NCI-H748 treated with DMSO at 0.1 percent for 48 hours (cell line): Measurements from ENCODE around the gene MANBA.

Experiments used
- DNase-seq: peaks from one replicate; lab custom pipeline; 2025; lab: John Stamatoyannopoulos, UW

The MANBA gene

DNA sequence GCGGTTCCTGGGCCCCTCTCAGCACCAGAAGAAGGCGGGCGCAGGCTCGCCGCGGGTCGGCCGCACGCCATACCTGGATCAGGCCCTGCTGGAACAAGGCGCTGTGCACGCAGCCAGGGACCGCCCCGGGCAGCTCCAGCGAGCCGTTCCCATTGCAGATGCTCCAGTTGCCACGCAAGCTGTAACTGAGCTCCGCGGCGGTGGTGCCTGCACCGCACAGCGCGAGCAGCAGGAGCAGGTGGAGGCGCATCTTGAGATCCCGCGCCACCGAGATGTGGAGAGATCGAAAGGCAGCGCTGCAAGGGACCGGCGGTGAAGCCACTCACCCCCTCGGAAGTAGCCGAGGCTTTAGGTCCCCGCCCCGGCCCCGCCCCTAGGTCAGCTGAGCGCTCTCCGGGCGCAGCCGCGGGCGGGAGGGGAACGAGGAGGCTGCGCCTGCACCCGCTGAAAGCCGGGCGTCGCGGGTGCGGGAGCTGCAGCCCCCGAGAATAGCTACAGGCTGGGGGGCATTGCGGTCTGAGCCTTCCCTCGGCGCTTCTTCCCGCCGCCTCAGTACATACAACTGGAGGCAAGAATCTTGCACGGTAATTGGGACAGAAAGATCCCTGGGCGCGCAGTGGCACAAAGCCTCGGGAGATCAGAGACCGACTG lies at the start of gene MANBA:
Gene MANBA (minus strand): TSS at position 324 of the 651 bp plus-strand sequence. CDS start 74 bp downstream, at position 250.
- DNase-seq, result peak; percentile 21

DNA sequence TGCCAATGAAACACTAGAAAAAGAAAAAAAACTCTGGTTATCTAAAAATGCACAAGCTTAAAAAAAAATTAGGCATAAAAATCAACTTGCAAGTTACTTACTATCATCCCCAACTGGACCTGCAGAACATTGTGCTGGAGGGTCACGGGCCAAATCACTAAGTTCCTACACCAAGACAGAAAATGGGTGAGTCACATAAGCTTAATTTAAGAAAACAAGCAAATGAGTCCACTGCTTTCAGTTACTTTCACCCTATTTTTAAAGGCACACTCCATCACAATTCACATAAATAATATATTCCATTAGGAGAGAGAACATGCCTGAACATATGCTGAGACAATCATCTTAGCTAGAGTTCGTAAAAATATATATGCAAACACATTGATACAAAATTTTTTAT lies 48.9 kb upstream of the MANBA start:
- no peak for DNase-seq

DNA sequence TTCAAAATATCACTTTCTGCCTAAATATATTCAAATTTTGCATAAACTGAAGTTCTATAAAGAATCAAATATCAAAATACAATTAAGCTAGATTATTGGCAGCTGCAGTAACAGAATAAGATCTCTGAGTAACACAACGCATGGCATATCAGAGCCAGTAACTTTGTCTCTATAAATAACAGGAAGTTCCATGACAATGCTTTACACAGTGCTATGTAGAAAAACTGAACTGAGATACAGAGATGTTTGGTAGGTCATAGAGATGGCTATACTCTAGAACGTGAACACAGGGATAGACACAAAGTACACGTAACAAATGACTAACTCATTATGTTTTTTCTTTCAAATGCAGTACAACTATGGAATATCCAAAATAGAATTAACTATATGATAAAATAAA lies 48.4 kb upstream of the MANBA start:
- no peak for DNase-seq

DNA sequence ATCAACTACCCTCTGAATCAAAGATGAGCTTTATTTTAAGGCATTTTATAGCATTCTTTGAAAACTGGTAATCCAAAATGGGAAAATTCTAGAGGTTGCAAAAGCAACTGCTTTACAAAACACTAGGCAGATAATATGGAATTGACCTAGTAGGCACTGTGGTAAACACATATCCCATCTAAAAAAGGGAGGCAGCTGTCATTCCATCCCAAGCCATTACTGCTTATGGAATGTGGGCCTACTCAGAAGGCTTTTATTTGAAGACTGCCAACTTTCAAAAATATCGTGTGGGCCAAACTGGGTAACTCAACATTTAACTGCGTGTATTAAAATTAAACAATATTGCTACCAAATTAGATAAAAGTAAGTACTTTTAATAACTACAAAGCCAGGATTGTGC lies 47.2 kb upstream of the MANBA start:
- no peak for DNase-seq

DNA sequence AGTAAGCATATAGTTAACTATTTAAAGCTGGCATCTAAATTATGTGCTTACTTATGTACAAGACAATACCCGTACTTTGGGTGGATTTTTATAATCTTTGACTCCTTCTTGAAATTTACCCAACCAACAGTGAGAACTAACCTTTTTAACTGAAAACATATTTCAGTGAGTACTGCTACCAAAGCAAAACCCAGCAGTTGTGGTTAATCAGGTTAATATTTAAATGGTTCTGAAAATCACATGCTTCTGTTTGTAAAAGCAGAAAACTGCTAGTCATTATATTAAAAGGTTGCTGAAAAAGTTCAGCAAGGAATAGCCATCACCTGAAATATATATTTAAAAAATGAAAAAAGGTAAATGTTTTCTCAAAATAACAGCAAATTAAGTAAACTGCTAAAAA lies 46.6 kb upstream of the MANBA start:
- no peak for DNase-seq

DNA sequence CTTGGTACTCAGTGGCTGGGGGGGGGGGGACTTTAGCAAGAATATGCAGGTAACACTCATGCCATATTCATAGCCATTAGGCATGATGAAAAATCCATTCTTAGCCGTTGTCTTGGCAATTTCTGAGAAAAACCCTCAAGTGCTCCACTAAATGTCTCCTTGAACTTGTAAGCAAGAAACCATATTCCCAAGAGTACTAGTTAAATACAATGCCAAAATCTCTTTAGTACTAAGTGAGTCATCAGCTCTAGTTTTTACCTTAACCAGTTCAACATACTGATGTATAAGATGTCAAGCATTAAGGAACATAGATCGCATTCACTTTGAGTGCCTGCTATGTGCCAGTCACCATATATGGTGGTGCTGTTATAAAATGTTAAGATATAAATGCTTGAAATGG lies 39.0 kb upstream of the MANBA start:
- DNase-seq, result no peak

DNA sequence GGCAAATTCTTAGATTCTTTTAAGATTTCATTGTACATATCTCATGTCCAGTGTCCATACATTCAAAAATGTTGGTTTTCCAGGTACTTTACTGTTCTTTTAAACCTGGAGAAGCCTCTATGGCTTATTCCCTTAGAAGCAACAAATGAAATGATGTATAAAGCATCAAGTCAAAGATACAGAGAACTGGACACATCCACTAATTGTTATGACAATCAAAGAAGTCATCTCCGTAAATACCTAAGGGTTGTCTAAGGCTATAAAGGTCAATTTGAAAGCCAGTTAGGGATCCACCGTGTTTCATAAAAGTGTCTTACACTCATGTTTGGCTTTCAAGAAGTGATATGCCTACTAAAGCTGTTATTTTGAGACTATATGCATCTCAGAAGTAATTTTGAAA lies 34.2 kb upstream of the MANBA start:
- no peak for DNase-seq

DNA sequence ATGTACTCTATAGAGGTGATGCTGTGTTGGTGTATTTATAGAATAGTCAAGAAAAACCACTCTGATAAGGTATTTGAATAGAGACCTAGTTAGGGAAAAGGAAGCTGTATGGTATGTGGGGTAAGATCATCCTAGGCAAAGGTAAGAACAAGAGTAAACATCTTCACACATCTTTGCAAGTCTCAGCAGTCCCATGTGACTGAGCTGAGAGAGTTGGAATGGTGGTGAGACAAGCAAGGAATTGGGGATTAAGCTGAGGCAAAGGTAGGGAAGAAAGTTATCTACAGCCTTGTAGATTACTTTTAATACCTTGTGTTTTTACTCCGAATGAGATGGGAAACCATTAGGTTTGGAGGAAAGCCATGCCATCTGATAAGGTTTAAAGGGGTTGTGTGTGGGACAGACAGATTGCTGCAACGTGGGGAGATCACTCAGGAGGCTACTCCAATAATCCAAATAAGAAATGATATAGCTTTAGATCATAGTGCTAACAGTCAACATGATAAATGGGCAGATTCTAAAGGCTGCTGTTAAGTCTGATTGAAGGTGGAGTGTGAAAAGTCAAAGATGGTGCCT lies 31.7 kb upstream of the MANBA start:
- DNase-seq, result no peak

DNA sequence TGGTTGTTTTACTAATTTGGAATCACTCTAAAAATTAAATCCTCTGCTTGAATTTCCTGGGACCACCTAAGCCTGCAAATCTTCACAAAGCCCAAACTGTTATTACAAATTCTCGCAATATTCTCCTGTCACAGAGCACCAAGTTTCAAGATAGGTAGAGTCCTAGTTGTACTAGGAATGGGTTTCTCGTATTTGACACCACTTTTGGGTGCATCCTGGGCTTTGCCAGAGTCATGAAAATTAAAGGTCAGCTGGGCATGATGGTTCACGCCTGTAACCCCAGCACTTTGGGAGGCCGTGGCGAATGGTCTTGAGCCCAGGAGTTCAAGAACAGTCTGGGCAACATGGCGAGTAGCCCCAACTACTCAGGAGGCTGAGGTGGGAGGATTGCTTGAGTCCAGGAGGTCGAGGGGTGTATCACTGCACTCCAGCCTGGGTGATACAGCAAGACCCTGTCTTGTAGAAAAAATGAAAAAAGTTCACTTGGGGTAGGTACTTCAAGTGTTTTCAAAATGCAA lies 30.6 kb upstream of the MANBA start:
- no peak for DNase-seq

DNA sequence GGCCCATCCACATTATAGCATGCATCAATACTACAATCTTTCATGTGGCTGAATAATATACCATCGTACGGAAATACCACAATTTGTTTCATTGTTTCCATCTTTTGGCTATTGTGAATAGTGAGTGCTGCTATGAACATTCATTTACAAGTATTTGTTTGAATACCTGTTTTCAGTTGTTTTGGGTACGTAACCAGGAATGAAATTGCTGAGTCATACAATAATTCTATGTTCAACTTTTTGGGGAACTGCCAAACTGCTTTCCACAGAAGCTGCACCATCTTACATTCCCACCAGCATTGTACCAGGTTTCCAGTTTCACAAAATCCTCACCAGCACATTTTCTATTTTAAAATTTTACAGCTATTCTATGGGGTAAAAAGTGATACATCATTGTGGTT lies 28.5 kb upstream of the MANBA start:
- DNase-seq, result no peak

DNA sequence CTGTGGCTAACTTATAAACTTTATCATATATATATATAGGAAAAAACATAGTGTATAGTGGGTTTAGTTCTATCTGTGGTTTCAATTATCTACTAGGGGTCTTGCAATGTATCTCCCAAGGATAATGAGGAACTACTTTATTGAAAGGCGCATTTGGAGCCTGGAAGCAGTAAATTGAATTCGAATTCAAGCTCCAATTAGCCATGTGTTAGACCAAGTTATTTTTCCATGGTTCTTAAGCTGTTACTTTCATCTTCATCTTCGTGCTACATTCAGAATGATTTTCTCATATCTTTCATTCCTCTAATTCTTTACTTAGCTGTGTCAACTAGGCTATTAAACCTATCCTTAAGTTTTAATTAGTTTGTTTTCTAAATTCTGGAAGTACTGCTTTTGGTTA lies 27.2 kb upstream of the MANBA start:
- DNase-seq, result no peak

DNA sequence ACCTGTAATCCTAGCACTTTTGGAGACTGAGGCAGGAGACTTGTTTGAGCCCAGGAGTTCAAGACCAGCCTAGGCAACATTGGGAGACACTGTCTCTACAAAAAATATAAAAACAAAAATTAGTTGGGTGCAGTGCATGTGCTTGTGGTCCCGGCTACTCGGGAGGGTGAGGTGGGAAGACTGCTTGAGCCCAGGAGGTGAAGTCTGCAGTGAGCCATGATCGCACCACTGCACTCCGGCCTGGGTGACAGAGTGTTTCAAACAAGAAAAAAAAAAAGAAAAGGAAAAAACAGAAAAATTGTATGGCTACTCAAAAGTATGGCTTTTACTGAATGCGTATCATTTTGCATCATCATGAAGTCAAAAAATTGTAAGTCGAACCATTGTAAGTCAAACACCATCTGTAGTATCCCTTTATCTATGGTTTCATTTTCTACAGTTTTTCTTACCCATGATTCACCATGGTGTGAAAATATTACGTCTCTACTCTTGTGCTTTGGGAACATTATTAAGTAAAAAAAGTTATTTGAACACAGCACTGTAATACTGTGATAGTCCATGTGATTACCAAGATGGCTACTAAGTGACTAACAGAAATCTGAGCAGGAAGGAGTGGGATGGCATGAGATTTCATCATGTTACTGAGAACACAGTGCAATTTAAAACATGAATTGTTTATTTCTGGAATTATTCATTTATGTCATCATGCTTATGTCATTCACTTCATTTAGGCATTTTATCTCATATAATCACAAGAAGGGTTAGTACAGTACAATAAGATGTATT lies 26.5 kb upstream of the MANBA start:
- no peak for DNase-seq

DNA sequence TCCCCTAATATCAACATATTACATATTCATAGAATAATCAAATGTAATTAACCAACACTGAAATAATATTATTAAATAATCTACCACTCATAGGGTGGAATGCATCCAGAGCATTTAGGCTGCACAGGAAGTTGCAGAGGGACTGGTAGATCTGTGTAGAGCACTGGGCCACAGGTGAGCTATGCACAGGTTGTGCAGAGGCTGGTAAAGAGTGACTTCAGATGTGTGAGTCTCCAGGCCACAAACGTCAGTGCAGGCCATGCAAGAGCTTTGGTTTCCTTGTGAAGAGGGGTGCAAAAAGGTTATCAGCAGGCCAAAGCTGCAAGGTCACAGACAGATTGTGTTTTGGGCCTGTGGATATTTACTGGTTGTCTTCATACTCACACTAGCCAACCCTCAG lies 25.5 kb upstream of the MANBA start:
- no peak for DNase-seq

DNA sequence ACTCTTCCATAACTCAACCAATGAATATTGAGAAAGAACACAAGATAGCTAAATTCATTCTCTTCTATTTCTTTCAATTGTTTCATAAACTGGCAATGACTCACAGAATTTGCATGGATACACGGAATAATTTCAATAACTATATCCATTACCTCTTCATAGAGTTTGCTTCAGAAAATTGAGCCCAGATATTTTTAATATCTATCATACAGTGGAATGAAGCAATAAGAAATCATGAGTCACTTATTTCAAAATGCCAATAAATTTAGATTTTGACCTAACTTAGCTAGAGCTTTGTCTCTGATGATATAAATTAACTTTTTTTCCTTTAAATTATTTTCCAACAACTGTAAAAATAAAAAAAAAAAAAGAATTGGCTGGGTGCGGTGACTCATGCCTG lies 22.2 kb upstream of the MANBA start:
- no peak for DNase-seq

DNA sequence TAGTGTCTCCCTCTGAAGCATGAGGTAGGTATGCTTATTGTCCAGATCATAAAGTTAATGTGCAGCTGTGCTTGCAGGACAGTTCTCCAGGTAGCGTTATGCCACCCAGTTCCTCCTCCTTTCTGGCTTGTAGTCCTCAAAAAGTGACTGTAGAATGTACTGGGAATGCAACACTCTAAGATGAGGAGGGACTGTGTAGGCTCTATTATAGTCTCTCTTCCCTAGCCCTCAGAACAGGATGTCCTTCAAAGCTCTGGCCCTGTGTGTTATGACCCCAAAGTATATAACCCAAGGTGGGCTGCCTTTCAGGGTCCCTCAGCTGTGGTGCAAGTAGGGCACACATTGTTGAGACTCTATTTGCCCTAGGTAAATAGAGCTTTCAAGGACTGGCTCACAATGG lies 20.8 kb upstream of the MANBA start:
- DNase-seq, result no peak

DNA sequence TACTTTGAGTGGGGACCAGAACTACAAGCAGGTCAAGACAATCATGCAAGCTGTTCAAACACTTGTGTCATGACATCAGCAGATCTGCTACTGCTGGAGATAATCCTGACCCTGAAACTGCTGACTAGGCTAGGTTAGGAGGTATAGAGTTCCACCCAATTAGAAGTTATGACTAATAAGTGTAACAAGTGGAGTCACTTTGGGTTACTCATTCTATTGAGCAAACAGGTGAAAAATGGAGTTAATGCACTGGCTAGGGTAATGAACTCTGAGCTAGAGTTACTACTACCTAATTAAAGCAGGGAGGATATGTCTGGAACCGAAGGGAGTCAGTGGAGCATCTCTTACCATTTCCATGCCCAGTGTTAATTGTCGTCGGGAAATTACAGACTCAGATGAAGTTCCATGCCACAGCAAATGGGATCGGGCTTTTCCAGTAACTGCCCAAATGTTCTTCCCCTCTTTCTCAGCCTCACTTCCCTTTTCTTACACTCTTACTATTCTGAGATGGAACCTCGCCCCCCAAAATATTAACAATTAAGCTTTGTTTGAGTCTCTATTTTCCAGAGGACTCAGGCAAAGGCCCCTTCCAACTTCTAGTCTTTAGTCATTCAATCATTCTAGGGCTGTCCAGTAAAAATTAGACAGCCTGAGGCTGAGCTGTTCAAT lies 19.8 kb upstream of the MANBA start:
- no peak for DNase-seq

DNA sequence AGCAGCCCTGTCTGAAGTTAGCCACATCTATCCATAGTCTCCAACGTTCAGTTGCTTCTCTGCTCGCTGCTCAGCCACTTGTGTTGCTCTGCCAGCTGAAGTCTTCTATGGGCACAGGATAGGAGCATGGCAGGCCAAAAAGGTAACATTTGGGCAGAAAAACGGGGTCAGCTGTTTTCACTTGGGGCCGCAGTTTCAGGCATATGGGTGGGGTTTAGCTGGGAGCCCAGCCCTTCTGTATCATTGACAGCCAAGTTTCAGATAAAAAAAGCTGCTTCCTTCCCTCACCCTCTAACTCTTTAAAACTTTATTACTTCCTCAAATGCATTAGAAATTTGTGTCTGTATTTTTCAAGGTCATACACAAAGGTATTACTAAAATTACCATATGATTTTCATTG lies 18.4 kb upstream of the MANBA start:
- DNase-seq, result no peak

DNA sequence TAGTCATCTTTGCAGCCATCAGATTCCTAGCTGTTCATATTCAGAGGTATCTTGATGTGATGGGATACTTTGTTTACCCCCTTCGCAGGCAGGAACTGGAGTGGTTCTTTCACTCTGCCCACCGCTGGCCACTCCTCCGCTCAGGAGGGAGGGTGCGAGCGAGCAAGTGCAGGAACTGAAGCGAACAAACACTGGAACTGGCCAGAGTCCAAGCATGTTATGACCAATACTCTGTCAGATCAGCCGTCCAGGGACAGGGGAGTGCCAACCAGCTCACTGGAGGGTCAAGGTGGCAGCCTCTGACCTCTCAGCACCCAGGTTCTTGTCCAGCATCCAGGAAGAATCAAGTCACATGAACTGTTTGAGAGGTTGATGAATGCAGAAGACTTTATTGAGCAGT lies 18.0 kb upstream of the MANBA start:
- DNase-seq, result no peak

DNA sequence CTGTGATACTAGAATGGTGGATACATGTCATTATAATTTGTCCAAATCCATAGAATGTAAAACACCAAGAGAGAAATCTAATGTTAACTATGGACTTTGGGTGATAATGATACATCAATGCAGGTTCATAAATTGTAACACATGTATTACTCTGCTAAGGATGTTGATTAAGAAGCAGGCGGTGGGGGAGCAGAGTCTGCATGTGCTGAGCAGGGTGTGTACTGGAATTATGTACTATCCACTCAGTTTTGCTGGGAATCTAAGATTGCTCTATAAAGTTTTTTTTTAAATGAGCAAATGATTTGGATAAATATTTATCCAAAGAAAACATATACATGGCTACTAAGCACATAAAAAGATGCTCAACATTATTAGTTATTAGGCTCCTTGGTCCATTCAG lies 15.0 kb upstream of the MANBA start:
- no peak for DNase-seq

DNA sequence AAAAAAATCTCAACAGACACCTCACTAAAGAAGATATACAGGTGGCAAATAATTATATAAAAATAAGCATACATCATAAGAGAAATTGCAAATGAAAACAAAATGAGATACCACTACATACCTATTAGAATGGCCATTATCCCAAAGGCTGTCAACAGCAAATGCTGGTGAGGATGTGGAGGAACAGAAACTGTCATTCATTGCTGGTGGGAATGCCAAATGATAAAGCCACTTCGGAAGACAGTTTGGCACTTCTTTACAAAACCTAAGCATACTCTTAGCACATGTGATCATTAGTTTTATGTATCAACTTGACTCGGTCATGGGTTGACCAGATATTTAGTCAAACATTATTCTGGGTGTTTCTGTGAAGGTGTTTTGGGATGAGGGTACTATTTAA lies 13.5 kb upstream of the MANBA start:
- DNase-seq, result no peak

DNA sequence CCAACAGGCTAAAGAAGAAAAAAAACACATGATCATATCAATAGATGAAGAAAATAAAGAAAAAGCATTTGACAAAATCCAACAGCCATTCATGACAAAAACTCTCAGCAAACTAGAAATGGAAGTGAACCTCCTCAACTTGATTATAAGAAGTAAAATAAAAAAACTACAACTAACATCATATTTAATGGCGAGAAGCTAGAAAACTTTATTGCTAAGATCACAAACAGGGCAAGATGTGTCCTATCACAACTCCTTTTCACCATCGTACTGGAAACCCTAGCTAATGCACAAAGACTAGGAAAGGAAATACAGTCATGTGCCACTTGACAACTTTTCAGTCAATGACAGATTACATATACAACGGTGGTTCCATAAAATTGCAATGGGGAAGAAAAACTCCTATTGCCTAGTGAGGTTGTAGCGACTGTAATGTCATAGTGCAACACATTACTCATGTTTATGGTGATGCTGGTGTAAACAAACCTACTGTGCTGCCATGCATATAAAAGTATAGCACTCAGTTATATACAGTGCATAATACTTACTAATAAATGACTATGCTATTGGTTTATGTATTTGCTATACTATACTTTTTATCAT lies 12.1 kb upstream of the MANBA start:
- no peak for DNase-seq

DNA sequence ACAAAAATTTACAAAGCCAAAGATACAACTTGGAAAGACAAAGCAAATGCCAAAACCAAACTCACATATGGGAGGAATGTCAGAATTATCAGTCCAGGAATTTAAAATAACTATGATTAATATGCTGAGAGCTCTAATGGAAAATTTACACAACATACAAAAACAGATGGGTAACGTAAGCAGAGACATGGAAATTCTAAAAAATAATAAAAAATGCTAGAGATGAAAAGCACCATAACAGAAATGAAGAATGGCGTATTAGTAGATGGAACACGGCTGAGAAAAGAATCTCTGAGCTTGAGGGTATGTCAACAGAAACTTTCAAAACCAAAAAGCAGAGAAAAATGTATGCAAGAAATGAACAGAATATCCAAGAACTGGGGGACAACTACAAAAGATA lies 4.1 kb upstream of the MANBA start:
- DNase-seq, result no peak
